ENCODE data around the gene XIST.
"Not testable (repeated sequence)": the region's sequence is repeated elsewhere in the genome, so short reads cannot be mapped to it uniquely, and the experiment has no call there.

Gene XIST

GRCh38 chrX:73818200-73819116 is 34.1 kb downstream of the XIST start:
- TF ChIP-seq CTCF (IDR thresholded peaks at IDR 0.05; ENCODE audit: low read depth, low read length): no peak
- DNase-seq (ENCODE audit: extremely low read depth, low read depth): no peak

DNA sequence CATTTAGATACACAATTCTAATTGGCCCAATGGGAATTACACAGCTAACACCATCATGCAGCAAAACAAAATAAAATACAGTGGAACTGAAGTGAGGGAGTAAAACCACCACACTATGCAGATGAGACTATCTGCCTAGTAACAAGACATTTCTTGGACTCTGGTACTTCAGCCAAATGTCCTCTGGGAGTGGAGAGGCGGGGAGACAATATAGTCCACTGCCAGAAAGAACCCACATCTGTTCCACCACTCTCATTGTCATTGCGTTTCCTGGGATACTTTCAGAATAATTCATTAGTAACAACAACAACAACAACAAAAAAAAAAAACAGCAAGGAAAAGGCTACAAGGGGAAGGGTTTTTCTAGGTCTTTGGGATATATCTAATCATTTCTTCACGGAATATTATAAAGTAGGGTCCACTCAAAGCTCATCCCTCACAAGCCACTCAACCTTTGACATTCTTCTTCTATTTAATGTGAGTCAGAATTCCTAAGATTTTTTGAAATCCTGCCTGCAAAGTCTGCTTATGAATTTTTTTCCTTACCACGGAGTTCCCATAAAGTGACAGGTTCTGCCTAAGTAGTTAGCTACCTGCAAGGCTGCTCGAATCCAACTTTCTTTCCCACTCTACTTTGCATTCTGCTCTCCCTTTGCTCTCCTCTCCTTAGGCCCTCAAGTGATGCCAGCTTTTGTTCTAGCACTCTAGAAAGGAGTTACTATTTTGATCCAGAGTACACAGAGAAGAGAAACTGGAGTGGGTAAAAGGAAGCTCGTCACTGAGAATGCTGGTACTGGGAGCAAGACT is 34.9 kb downstream of the XIST start:
- DNase-seq (ENCODE audit: extremely low read depth, low read depth): no peak
- no peak for TF ChIP-seq CTCF (IDR thresholded peaks at IDR 0.05; ENCODE audit: low read depth, low read length)

- TF ChIP-seq CTCF (IDR thresholded peaks at IDR 0.05; ENCODE audit: low read depth, low read length): no peak
- no peak for DNase-seq (ENCODE audit: extremely low read depth, low read depth)
Measured at GRCh38 chrX:73812256-73812655, 40.3 kb downstream of the XIST start.

GRCh38 chrX:73804109-73804508 is 48.4 kb downstream of the XIST start:
- not testable (repeated sequence) for DNase-seq (ENCODE audit: extremely low read depth, low read depth)

GRCh38 chrX:73799888-73800287 is 52.6 kb downstream of the XIST start:
- no peak for TF ChIP-seq CTCF (IDR thresholded peaks at IDR 0.05; ENCODE audit: low read depth, low read length)
- DNase-seq (ENCODE audit: extremely low read depth, low read depth): no peak

DNA sequence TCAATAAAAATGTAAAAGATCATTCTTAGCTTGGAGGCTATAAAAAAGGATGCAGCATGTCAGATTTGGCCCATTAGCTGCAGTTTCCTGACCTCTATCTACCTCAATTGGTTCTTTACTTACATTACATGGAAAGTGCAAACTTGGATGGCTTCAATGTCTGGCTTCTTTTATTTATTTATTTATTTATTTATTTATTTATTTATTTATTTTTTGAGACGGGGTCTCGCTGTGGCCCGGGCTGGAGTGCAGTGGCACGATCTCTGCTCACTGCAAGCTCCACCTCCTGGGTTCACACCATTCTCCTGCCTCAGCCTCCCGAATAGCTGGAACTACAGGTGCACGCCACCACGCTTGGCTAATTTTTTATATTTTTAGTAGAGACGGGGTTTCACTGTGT is 60.0 kb downstream of the XIST start:
- DNase-seq (ENCODE audit: extremely low read depth, low read depth): not testable (repeated sequence)

- TF ChIP-seq CTCF (IDR thresholded peaks at IDR 0.05; ENCODE audit: low read depth, low read length): no peak
- DNase-seq (ENCODE audit: extremely low read depth, low read depth): no peak
Measured at GRCh38 chrX:73785493-73785892, 67.0 kb downstream of the XIST start.
